WERI-Rb-1 (cell line): ENCODE data around the gene HOXD3.

Experiments used
- DNase-seq: peaks from one replicate; pipeline ENCODE4 v3.0.0-alpha.2; 2020
- H3K27ac ChIP-seq: fragments of 250-450 bp; sonication (Bioruptor Pico); 2 replicates; pipeline ENCODE4 v1.5.1; 2020; ENCODE audit warnings: mild to moderate bottlenecking, moderate library complexity
- H3K27me3 ChIP-seq: fragments of 250-450 bp; sonication (Bioruptor Pico); 2 replicates; pipeline ENCODE4 v1.5.1; 2021; ENCODE audit warnings: mild to moderate bottlenecking, low read depth, moderate library complexity; ENCODE audit not compliant: insufficient read depth, severe bottlenecking
- H3K36me3 ChIP-seq: fragments of 250-450 bp; sonication (Bioruptor Pico); 2 replicates; pipeline ENCODE4 v1.5.1; 2020; ENCODE audit warnings: mild to moderate bottlenecking, moderate library complexity
- H3K4me3 ChIP-seq: 2 replicates; pipeline ENCODE4 v1.5.1; 2011; ENCODE audit warnings: low read depth, mild to moderate bottlenecking, control low read depth, low read length
- H3K9me3 ChIP-seq: fragments of 250-450 bp; sonication (Bioruptor Pico); 2 replicates; pipeline ENCODE4 v1.5.1; 2021; ENCODE audit warnings: mild to moderate bottlenecking, moderate library complexity; ENCODE audit not compliant: severe bottlenecking
- CTCF ChIP-seq: IDR thresholded peaks from 2 replicates; pipeline ENCODE4 v1.5.1; 2011; ENCODE audit warnings: low read depth, mild to moderate bottlenecking, control low read depth, inconsistent platforms, low read length

Gene HOXD3

GRCh38 chr2:176156807-176157498, at the start of gene HOXD3:
TSS of gene HOXD3 (plus strand) at chr2:176157307. CDS start at chr2:176169115, 11,808 bp downstream.
- Histone ChIP-seq H3K27ac (no peak within 1 kb of the TSS), H3K9me3 (peaks cover 19% of the 10 kb centered on the region), H3K4me3 (peak within 1 kb of the TSS; percentile 31), H3K36me3 (no peaks in the 10 kb centered on the region), H3K27me3 (peaks cover 92% of the 10 kb centered on the region)
- no peak for DNase-seq
- TF ChIP-seq CTCF: no peak

- H3K4me3 ChIP-seq: no peak overlapping the region
- peaks cover 7% of the 10 kb centered on the region for H3K9me3 ChIP-seq
- H3K27me3 ChIP-seq: peaks cover 89% of the 10 kb centered on the region
- H3K27ac ChIP-seq: no peak overlapping the region
- TF ChIP-seq CTCF: no peak
- no peaks in the 10 kb centered on the region for H3K36me3 ChIP-seq
- DNase-seq: no peak
Measured at GRCh38 chr2:176107731-176108181, 49.4 kb upstream of the HOXD3 start.

- H3K27me3 ChIP-seq: peaks cover 89% of the 10 kb centered on the region
Measured at GRCh38 chr2:176109192-176109901, 47.8 kb upstream of the HOXD3 start.

GRCh38 chr2:176109946-176110345, 47.2 kb upstream of the HOXD3 start:
- peaks cover 7% of the 10 kb centered on the region for H3K9me3 ChIP-seq
- no peak for TF ChIP-seq CTCF
- H3K27ac ChIP-seq: no peak overlapping the region
- DNase-seq: no peak
- H3K4me3 ChIP-seq: no peak overlapping the region
- H3K36me3 ChIP-seq: no peaks in the 10 kb centered on the region
- H3K27me3 ChIP-seq: peaks cover 89% of the 10 kb centered on the region

More at GRCh38 chr2:176109192-176109901, 47.8 kb upstream of the HOXD3 start:
- H3K27ac ChIP-seq: no peak overlapping the region
- no peak for DNase-seq
- peaks cover 7% of the 10 kb centered on the region for H3K9me3 ChIP-seq
- no peak overlapping the region for H3K4me3 ChIP-seq
- TF ChIP-seq CTCF: no peak
- H3K36me3 ChIP-seq: no peaks in the 10 kb centered on the region

- Histone ChIP-seq H3K9me3 (peaks cover 4% of the 10 kb centered on the region), H3K4me3 (no peak overlapping the region), H3K27me3 (peaks cover 89% of the 10 kb centered on the region), H3K36me3 (no peaks in the 10 kb centered on the region), H3K27ac (no peak overlapping the region)
- DNase-seq: no peak
- no peak for TF ChIP-seq CTCF
Measured at GRCh38 chr2:176110415-176111308, 46.4 kb upstream of the HOXD3 start.
